Suppressor macrophage treated with lipopolysaccharide for 1 hour (primary cell): Measurements from ENCODE around the gene SLC6A18.

Experiments
- DNase-seq, 3 donors: peaks; one replicate each; pipeline ENCODE4 v3.0.0-alpha.2; 2020 to 2022

SLC6A18 gene

GRCh38 chr5:1294835-1295649 lies 69.9 kb downstream of the SLC6A18 start, which contains the start of gene TERT:
TSS of gene TERT (minus strand) at chr5:1295068. CDS start at chr5:1294989, 79 bp downstream.
- peak in 1 of 3 donors; percentile 12 for DNase-seq

DNA sequence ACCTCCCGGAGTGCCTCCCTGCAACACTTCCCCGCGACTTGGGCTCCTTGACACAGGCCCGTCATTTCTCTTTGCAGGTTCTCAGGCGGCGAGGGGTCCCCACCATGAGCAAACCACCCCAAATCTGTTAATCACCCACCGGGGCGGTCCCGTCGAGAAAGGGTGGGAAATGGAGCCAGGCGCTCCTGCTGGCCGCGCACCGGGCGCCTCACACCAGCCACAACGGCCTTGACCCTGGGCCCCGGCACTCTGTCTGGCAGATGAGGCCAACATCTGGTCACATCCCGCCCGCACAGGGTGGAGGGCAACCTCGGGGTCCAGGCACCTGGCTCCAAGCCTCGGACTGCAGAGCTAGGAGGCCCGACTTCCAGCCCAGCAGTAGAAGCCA lies 70.5 kb downstream of the SLC6A18 start:
- DNase-seq: no peak
